CD4-positive, alpha-beta T cell treated with Interleukin-2 at 100 ng/mL for 4 hours (primary cell): ENCODE measurements around the gene PRDM5.
"Not testable (repeated sequence)": the region's sequence is repeated elsewhere in the genome, so short reads cannot be mapped to it uniquely, and the experiment has no call there.

ENCODE experiments used
- DNase-seq: peaks from one replicate; pipeline ENCODE4 v3.0.0-alpha.2; 2020; ENCODE audit warnings: low spot score

The PRDM5 gene

GRCh38 chr4:120753854-120754253, 168.7 kb downstream of the PRDM5 start:
- DNase-seq: no peak

- no peak for DNase-seq
Measured at GRCh38 chr4:120750152-120750525, 172.4 kb downstream of the PRDM5 start.

GRCh38 chr4:120749445-120750151, 172.9 kb downstream of the PRDM5 start:
- no peak for DNase-seq

- not testable (repeated sequence) for DNase-seq
Measured at GRCh38 chr4:120741636-120742035, 180.9 kb downstream of the PRDM5 start.

GRCh38 chr4:120736312-120736711, 186.2 kb downstream of the PRDM5 start:
- no peak for DNase-seq

- DNase-seq: no peak
Measured at GRCh38 chr4:120733968-120734367, 188.6 kb downstream of the PRDM5 start.

- no peak for DNase-seq
Measured at GRCh38 chr4:120733054-120733453, 189.5 kb downstream of the PRDM5 start.

GRCh38 chr4:120731561-120731960, 191.0 kb downstream of the PRDM5 start:
- DNase-seq: no peak

- no peak for DNase-seq
Measured at GRCh38 chr4:120730777-120731320, 191.7 kb downstream of the PRDM5 start.

GRCh38 chr4:120728892-120729675, 193.4 kb downstream of the PRDM5 start:
- DNase-seq: no peak

GRCh38 chr4:120725639-120726580, 196.6 kb downstream of the PRDM5 start:
- no peak for DNase-seq

- DNase-seq: no peak
Measured at GRCh38 chr4:120724656-120725055, 197.9 kb downstream of the PRDM5 start.

GRCh38 chr4:120723986-120724385, 198.5 kb downstream of the PRDM5 start:
- no peak for DNase-seq

- DNase-seq: no peak
Measured at GRCh38 chr4:120723105-120723504, 199.4 kb downstream of the PRDM5 start.

- no peak for DNase-seq
Measured at GRCh38 chr4:120722655-120723054, 199.9 kb downstream of the PRDM5 start.

GRCh38 chr4:120720354-120720934, 202.1 kb downstream of the PRDM5 start:
- no peak for DNase-seq

GRCh38 chr4:120718979-120719566, 203.5 kb downstream of the PRDM5 start:
- peak; percentile 6 for DNase-seq

GRCh38 chr4:120716346-120716745, 206.2 kb downstream of the PRDM5 start:
- DNase-seq: no peak

GRCh38 chr4:120714417-120715010, 208.0 kb downstream of the PRDM5 start:
- no peak for DNase-seq

GRCh38 chr4:120709991-120710390, 212.5 kb downstream of the PRDM5 start:
- DNase-seq: no peak

- no peak for DNase-seq
Measured at GRCh38 chr4:120704538-120704937, 218.0 kb downstream of the PRDM5 start.
